HG02571 (cell line): ENCODE results near the gene SINHCAF.
A peak's percentile ranks its signal among the peaks of the same experiment; 100 is the strongest.
"Not testable (repeated sequence)": the region's sequence is repeated elsewhere in the genome, so short reads cannot be mapped to it uniquely, and the experiment has no call there.

Source experiments
- ATAC-seq: cut with Tn5 transposase; IDR thresholded peaks from one replicate; pipeline ENCODE4 v1.9.1; 2021; ENCODE audit warnings: mild to moderate bottlenecking, moderate library complexity; ENCODE audit not compliant: unreplicated experiment

The SINHCAF gene

GRCh38 chr12:31273794-31274193 lies 52.2 kb downstream of the SINHCAF start:
- ATAC-seq: not testable (repeated sequence)

GRCh38 chr12:31272607-31273225 lies 53.2 kb downstream of the SINHCAF start:
- no peak for ATAC-seq

GRCh38 chr12:31267966-31268365 lies 58.0 kb downstream of the SINHCAF start:
- no peak for ATAC-seq

GRCh38 chr12:31265722-31266121 lies 60.2 kb downstream of the SINHCAF start:
- no peak for ATAC-seq

GRCh38 chr12:31263661-31264060 lies 62.3 kb downstream of the SINHCAF start:
- ATAC-seq: no peak

- no peak for ATAC-seq
These were observed 64.2 kb downstream of the SINHCAF start for GRCh38 chr12:31261744-31262143.

- ATAC-seq: no peak
These were observed 65.1 kb downstream of the SINHCAF start for GRCh38 chr12:31260840-31261239.

- ATAC-seq: no peak
These were observed 66.6 kb downstream of the SINHCAF start for GRCh38 chr12:31259136-31259886.

GRCh38 chr12:31257784-31258183 lies 68.2 kb downstream of the SINHCAF start:
- ATAC-seq: no peak

GRCh38 chr12:31251707-31252611 lies 74.0 kb downstream of the SINHCAF start:
- not testable (repeated sequence) for ATAC-seq

GRCh38 chr12:31250179-31250578 lies 75.8 kb downstream of the SINHCAF start:
- no peak for ATAC-seq

- ATAC-seq: no peak
These were observed 76.6 kb downstream of the SINHCAF start for GRCh38 chr12:31249356-31249755.

- ATAC-seq: no peak
These were observed 77.1 kb downstream of the SINHCAF start for GRCh38 chr12:31248815-31249214.

GRCh38 chr12:31248337-31248736 lies 77.6 kb downstream of the SINHCAF start:
- ATAC-seq: no peak

GRCh38 chr12:31246470-31246850 lies 79.5 kb downstream of the SINHCAF start:
- no peak for ATAC-seq

- no peak for ATAC-seq
These were observed 80.0 kb downstream of the SINHCAF start for GRCh38 chr12:31245822-31246469.

- not testable (repeated sequence) for ATAC-seq
These were observed 83.5 kb downstream of the SINHCAF start for GRCh38 chr12:31242418-31242817.

- ATAC-seq: peak; percentile 81
These were observed 87.1 kb downstream of the SINHCAF start for GRCh38 chr12:31238764-31239387.

- ATAC-seq: peak; percentile 18
These were observed 87.6 kb downstream of the SINHCAF start for GRCh38 chr12:31238333-31238732.

- ATAC-seq: no peak
These were observed 88.8 kb downstream of the SINHCAF start for GRCh38 chr12:31236998-31237637.
